ENCODE data around the gene ARHGAP27.
"Not testable (repeated sequence)": the region's sequence is repeated elsewhere in the genome, so short reads cannot be mapped to it uniquely, and the experiment has no call there.

DNA sequence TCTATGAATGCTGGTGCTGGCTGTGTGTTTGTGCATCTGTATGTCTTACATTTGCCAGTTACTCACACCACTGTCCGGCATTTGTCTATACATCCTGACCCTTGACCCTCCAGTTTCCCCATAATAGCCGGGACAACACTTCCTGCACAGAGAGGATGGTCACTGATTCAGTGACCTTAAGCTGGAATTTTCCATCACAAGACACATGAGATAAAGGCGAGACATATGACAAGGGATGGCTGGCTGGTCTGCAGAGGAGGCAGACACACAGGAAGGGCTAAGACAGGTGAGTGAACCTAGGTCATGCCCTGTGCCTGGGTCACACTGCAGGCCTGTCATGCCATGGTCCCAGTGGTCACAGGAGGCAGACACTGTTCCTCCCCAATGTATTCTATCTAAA is 39.6 kb upstream of the ARHGAP27 start:
- TF ChIP-seq, protein P1, sequence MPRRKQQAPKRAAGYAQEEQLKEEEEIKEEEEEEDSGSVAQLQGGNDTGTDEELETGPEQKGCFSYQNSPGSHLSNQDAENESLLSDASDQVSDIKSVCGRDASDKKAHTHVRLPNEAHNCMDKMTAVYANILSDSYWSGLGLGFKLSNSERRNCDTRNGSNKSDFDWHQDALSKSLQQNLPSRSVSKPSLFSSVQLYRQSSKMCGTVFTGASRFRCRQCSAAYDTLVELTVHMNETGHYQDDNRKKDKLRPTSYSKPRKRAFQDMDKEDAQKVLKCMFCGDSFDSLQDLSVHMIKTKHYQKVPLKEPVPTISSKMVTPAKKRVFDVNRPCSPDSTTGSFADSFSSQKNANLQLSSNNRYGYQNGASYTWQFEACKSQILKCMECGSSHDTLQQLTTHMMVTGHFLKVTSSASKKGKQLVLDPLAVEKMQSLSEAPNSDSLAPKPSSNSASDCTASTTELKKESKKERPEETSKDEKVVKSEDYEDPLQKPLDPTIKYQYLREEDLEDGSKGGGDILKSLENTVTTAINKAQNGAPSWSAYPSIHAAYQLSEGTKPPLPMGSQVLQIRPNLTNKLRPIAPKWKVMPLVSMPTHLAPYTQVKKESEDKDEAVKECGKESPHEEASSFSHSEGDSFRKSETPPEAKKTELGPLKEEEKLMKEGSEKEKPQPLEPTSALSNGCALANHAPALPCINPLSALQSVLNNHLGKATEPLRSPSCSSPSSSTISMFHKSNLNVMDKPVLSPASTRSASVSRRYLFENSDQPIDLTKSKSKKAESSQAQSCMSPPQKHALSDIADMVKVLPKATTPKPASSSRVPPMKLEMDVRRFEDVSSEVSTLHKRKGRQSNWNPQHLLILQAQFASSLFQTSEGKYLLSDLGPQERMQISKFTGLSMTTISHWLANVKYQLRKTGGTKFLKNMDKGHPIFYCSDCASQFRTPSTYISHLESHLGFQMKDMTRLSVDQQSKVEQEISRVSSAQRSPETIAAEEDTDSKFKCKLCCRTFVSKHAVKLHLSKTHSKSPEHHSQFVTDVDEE (CRISPR knock-in tag; IDR thresholded peaks at IDR 0.05) = not testable (repeated sequence)
- TF ChIP-seq, protein P2, sequence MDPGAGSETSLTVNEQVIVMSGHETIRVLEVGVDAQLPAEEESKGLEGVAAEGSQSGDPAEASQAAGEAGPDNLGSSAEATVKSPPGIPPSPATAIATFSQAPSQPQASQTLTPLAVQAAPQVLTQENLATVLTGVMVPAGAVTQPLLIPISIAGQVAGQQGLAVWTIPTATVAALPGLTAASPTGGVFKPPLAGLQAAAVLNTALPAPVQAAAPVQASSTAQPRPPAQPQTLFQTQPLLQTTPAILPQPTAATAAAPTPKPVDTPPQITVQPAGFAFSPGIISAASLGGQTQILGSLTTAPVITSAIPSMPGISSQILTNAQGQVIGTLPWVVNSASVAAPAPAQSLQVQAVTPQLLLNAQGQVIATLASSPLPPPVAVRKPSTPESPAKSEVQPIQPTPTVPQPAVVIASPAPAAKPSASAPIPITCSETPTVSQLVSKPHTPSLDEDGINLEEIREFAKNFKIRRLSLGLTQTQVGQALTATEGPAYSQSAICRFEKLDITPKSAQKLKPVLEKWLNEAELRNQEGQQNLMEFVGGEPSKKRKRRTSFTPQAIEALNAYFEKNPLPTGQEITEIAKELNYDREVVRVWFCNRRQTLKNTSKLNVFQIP (CRISPR knock-in tag; IDR thresholded peaks at IDR 0.05; ENCODE audit: borderline replicate concordance, low read depth) = not testable (repeated sequence)
- not testable (repeated sequence) for TF ChIP-seq SNAI2, ISL1, CSDC2 (CRISPR knock-in tag; IDR thresholded peaks at IDR 0.05)
